Left lung (tissue), 10 donors: ENCODE measurements around the gene TTC7B. TPM values are rescaled to one million over a fixed set of nuclear protein-coding genes. Genes with fewer than 3 reads are reported as not detected.

Experiments used
- ATAC-seq: fragments of 200-7000 bp; cut with Tn5 transposase; one replicate; pipeline ENCODE4 v1.9.1; 2020; ENCODE audit warnings: moderate library complexity
- DNase-seq, 4 donors: peaks; one replicate each; pipeline ENCODE4 v3.0.0-alpha.2; 2013 to 2020
- H3K27ac ChIP-seq, 2 donors: fragments of 200-600 bp; sonication (generic) in 1 of 2; one replicate each; pipeline versions ENCODE4 v1.5.0 to v1.8.0; 2020 to 2021
- H3K27me3 ChIP-seq, 2 donors: fragments of 200-600 bp; sonication (generic) in 1 of 2; one replicate each; pipeline versions ENCODE4 v1.5.0 to v1.8.0; 2020 to 2021
- H3K36me3 ChIP-seq, 2 donors: fragments of 200-600 bp; sonication (generic) in 1 of 2; one replicate each; pipeline versions ENCODE4 v1.5.0 to v1.8.0; 2020 to 2021
- H3K4me1 ChIP-seq, 2 donors: fragments of 200-600 bp; one replicate each; pipeline ENCODE4 v1.8.0; 2021
- H3K4me3 ChIP-seq, 2 donors: fragments of 200-600 bp; sonication (generic) in 1 of 2; one replicate each; pipeline versions ENCODE4 v1.5.0 to v1.8.0; 2020 to 2021; ENCODE audit warnings: mild to moderate bottlenecking in 1 of 2
- H3K9me3 ChIP-seq, 2 donors: fragments of 200-600 bp; sonication (generic) in 1 of 2; one replicate each; pipeline versions ENCODE4 v1.5.0 to v1.8.0; 2020 to 2021
- CTCF ChIP-seq, 2 donors: fragments of 200-600 bp; sonication (generic) in 1 of 2; IDR thresholded peaks; one replicate each; pipeline versions ENCODE4 v1.5.0 to v1.8.0; 2021; ENCODE audit warnings: antibody characterized with exemption in 2 of 2
- intact Hi-C, 2 donors: fragments of 100-400 bp; cut with DNase I; formaldehyde crosslinking; loops; one replicate each; pipeline versions ENCODE4 v1.11.2 to v1.14.2; 2022
- polyA plus RNA-seq, 6 donors: library from polyadenylated mRNA; unstranded; fragments of 120-200 nt; gene quantifications; one replicate each; pipeline ENCODE4 v1.2.1, GENCODE V29; 2013; ENCODE audit not compliant: insufficient read length in 6 of 6
- total RNA-seq, 2 donors: library from RNA; stranded (reverse); fragmentation: NEBNext Ultra II Directional; extraction: Animal tissue kit (Norgen Biotek cat#: 25700); gene quantifications; one replicate each; pipeline ENCODE4 v1.2.1, GENCODE V29; 2021
- donor health status: DM: no; HTN: yes; CAD: no.
- donor health status: DM: no; HTN: no; CAD: no.

The TTC7B gene
- total and polyA plus RNA-seq, 8 donors = 26.8 to 47.5 (median 39.5) TPM

GRCh38 chr14:90692826-90693225, 123.4 kb downstream of the TTC7B start:
- Histone ChIP-seq H3K36me3 (no peaks in the 10 kb centered on the region), H3K9me3 (no peaks in the 10 kb centered on the region), H3K27ac (no peak overlapping the region), H3K27me3 (no peaks in the 10 kb centered on the region), H3K4me3 (no peak overlapping the region), H3K4me1 (peaks cover 9 to 28% of the 10 kb centered on the region in 2 donors)
- intact Hi-C loops = no loop called here
- no peak for ATAC-seq
- no peak for TF ChIP-seq CTCF (IDR thresholded peaks at IDR 0.05)
- DNase-seq = no peak

GRCh38 chr14:90692061-90692460, 124.2 kb downstream of the TTC7B start:
- TF ChIP-seq CTCF (IDR thresholded peaks at IDR 0.05) = no peak
- H3K36me3 ChIP-seq = no peaks in the 10 kb centered on the region
- H3K9me3 ChIP-seq = no peaks in the 10 kb centered on the region
- no peak for ATAC-seq
- H3K4me3 ChIP-seq = no peak overlapping the region
- no peak for DNase-seq
- H3K27ac ChIP-seq = no peak overlapping the region
- intact Hi-C loops = no loop called here
- peaks cover 4 to 20% of the 10 kb centered on the region in 2 donors for H3K4me1 ChIP-seq
- no peaks in the 10 kb centered on the region for H3K27me3 ChIP-seq

- no peak for ATAC-seq
- H3K27ac ChIP-seq = no peak overlapping the region
- no peaks in the 10 kb centered on the region for H3K36me3 ChIP-seq
- no peak overlapping the region for H3K4me3 ChIP-seq
- no peak for DNase-seq
- no peaks in the 10 kb centered on the region for H3K27me3 ChIP-seq
- TF ChIP-seq CTCF (IDR thresholded peaks at IDR 0.05) = no peak
- intact Hi-C loops = no loop called here
- peaks cover under 1 to 16% of the 10 kb centered on the region in 2 donors for H3K4me1 ChIP-seq
- H3K9me3 ChIP-seq = no peaks in the 10 kb centered on the region
Measured at GRCh38 chr14:90691627-90692026, 124.6 kb downstream of the TTC7B start.

GRCh38 chr14:90687680-90688079, 128.6 kb downstream of the TTC7B start:
- Histone ChIP-seq H3K27me3 (no peaks in the 10 kb centered on the region), H3K36me3 (no peaks in the 10 kb centered on the region), H3K27ac (no peak overlapping the region), H3K4me1 (peaks cover 0 to 12% of the 10 kb centered on the region in 2 donors), H3K4me3 (no peak overlapping the region), H3K9me3 (no peaks in the 10 kb centered on the region)
- ATAC-seq (no peak), DNase-seq (no peak)
- intact Hi-C loops = no loop called here
- TF ChIP-seq CTCF (IDR thresholded peaks at IDR 0.05) = no peak

- TF ChIP-seq CTCF (IDR thresholded peaks at IDR 0.05) = no peak
- H3K36me3 ChIP-seq = no peaks in the 10 kb centered on the region
- no peak for DNase-seq
- intact Hi-C loops = no loop called here
- peaks cover 5 to 24% of the 10 kb centered on the region in 2 donors for H3K4me1 ChIP-seq
- H3K27me3 ChIP-seq = no peaks in the 10 kb centered on the region
- no peaks in the 10 kb centered on the region for H3K9me3 ChIP-seq
- ATAC-seq = no peak
- no peak overlapping the region for H3K27ac ChIP-seq
- H3K4me3 ChIP-seq = no peak overlapping the region
Measured at GRCh38 chr14:90682615-90683014, 133.6 kb downstream of the TTC7B start.
